ENCODE data around the gene EVPLL. TPM values are rescaled to one million over a fixed set of nuclear protein-coding genes. Genes with fewer than 3 reads are reported as not detected.

The EVPLL gene
- total RNA-seq, 5 donors from 2014 or later (not counting 1 experiment from before 2014, with no cell fraction given), result not detected

Other genes with a start within 250 kb of the EVPLL start
- gene ALKBH5, start 193.9 kb upstream of the EVPLL start, total RNA-seq, result 100 to 1,000 TPM in 4 of 5 donors, 10 to 100 TPM in 1; 99.0 to 122 (median 103) TPM
- 10 to 100 TPM; 13.1 to 24.3 (median 23.2) TPM for gene LLGL1, start 152.1 kb upstream of the EVPLL start, total RNA-seq
- 100 to 1,000 TPM; 257 to 389 (median 319) TPM for gene FLII, start 119.0 kb upstream of the EVPLL start, total RNA-seq
- gene MIEF2, start 117.1 kb upstream of the EVPLL start, total RNA-seq, result 10 to 100 TPM in 4 of 5 donors, 1 to 10 TPM in 1; 10.0 to 19.7 (median 17.6) TPM
- 10 to 100 TPM; 34.0 to 60.4 (median 52.8) TPM for gene TOP3A, start 62.8 kb upstream of the EVPLL start, total RNA-seq
- 10 to 100 TPM; 38.7 to 46.4 (median 45.9) TPM for gene SMCR8, start 62.5 kb upstream of the EVPLL start, total RNA-seq
- gene SHMT1, start 14.2 kb upstream of the EVPLL start, total RNA-seq, result 10 to 100 TPM in 3 of 5 donors, 1 to 10 TPM in 2; 8.3 to 14.7 (median 13.1) TPM
- under 1 TPM in 3 of 5 donors, not detected in 2; 0.19 to 0.59 (median 0.54) TPM for gene LGALS9C, start 99.0 kb downstream of the EVPLL start, total RNA-seq